Activated CD8-positive, alpha-beta memory T cell treated with anti-CD3 and anti-CD28 coated beads, Interleukin-2, amount 50 U/mL, for 1 hour (primary cell): Measurements from ENCODE around the gene SPOCK2.
A peak's percentile ranks its signal among the peaks of the same experiment; 100 is the strongest.

Experiments
- DNase-seq: peaks from one replicate; pipeline ENCODE4 v3.0.0-alpha.2; 2020; ENCODE audit errors: extremely low read depth

The SPOCK2 gene

DNA sequence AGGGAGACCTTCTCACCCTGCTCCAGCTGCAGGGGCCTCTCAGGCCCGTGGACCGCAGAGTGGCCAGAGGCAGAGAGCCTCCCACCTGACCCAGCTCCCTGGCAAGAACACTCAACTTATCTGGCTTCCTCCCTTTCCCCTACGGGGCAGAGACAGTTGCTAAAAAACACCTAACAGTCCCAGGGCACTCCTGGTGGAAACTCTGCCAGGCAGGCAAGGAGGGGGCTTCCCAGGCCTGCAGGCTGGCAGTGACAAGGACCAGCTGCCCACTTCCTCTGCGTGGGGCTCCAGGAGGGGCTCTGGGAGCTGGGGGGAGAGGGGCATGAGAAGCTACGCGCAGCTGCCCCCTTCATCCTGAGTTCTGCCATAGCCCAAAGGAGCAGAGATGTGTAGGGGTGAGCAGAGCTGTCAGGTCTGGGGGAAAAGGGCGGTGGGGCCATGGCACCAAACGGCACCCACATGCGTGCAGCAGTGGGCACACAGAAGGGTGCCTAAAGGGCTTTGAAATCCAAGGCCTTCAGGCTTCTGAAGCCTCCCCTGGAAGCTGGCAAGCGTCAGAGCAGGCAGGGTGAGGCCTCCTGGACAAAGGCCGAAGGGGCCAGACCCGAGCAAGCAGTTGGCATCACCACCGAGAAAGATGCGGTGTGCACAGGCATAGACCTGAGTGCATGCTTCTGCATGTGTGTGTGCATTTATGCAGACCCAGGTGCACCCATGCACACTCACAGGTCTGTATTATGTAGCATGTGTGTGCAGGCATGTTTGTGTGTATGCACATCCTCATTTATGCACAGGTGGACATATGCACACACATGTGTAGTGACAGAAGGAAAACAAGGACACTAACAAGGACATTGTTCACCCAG lies 14.4 kb downstream of the SPOCK2 start:
- DNase-seq = no peak

DNA sequence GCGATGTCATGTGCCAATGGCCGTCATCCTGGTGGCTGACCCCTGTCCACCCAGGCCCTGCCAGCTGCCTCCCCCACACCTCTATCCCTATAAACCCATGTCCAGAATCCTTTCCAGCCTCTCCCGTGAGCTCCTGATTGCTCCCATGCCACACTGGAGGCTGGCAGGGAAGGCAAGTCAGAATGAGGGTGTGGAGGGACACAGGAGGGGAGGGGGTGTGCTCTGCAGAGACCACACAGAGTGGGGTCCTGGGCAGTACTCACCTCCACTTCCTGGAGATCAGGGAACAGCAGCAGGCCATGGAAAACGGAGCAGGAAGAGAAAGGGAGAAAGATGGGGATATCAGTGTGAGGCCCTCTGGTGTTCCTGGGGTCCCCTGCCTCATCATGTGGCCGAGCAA lies 15.7 kb downstream of the SPOCK2 start:
- DNase-seq = no peak

DNA sequence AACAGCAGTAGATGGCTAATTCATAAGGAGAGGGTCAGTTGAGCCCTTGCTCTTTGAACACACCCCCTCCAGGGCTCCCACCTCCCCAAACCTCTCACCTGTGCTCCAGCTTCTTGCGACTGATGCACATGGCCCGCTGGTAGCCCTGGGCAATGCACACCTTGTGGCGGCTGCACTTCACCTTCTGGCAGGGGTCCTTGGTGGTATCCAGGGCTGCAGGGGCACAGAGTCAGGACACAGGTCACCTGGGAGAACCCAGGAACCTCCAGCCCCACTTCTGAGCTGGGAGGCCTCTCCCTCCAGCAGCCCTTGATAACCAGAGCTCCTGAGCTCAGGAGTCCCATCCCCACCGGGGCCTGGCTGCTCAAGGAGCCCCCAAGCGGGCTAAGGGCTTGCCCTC lies 16.3 kb downstream of the SPOCK2 start:
- no peak for DNase-seq

DNA sequence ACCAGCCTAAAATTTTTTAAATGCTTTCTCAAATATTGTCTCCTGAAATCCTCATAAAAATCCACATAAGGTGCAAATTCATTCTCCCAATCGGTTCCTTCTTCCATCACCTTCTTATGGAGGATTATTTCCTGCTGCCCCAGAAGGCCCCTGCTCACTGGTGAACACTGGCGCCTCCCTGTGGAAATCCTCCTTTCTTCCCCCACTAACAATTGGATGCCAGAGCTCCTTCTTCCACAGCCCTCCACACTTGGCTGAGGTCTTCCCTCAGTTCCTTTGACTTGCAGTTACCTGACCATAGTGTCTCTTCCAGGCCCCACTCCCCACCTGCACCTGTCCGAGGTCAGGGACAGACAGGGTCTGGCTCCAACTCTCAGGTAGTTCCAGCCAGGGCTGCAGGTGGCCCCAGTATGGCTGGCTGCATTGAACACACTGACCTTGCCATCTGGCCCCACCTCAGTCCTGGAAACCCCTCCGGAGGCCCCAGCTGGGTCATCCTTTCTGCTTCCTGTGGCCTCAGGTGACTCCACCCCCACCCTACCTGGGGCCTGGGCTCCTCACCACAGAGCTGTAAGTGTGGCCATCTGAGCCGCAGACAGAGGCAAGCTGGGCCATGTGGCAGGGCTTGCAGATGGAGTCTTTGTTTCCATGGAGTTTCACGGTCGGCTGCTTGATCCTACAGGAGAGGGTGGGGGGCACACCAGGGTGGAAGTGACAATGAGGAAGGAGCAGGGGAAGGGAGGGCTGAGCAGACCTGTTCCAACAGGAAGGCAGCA lies 18.4 kb downstream of the SPOCK2 start:
- DNase-seq = no peak

DNA sequence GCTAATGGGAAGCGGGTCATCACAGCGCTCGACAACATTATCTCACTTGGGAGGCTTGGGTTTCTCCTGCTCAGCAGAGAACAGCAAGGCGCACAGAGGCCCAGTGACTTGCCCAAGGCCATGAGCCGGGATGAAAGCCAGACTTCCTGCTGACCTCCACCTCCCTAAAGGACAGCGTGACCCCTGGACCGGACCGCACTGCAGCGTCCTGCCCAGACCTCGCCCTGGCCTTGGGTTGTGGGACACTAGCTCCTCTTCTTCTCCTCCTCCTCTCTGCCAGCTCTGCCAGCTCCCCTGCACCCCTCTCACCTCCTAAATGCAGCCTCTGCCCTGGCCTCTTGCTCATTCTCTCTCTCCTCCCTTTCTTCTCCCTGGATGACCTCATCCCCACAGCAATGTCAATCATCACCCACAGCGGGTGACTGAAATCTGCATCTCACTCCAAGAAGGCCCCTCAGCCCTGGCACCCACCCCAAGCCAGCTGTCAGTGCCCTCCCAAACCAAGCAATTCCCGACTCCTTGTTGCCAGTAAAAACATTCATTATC lies 19.4 kb downstream of the SPOCK2 start:
- no peak for DNase-seq

DNA sequence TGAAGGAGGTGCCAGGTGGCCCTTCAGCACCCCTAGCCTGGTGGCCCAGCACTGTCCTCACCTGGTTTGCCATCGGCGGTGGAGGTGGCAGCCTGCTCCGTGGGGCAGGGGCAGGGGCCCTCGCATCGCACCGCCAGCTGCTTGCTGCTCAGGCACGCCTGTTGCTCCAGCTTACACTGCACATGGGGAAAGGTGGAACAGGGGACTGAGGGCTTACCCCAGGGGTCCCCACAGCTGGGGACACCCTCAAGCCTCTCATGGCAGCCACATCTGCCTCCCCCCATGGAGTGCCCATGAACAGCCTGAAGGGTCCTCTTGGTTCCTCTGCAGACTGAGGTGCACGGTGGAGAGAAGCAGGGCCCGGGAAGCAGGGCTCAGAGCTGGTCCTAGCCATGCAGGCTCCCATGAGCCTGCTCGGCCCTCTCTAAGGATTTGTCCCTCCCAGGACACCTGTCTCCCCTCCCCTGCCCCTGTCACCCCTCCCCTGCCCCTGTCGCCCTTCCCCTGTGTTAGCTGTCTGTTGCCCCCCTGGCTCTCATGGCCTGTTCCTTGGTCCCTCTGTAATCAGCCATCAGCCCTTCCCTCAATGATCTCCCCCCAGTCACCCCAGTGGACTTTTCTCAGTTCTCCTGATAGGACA lies 20.1 kb downstream of the SPOCK2 start:
- no peak for DNase-seq

DNA sequence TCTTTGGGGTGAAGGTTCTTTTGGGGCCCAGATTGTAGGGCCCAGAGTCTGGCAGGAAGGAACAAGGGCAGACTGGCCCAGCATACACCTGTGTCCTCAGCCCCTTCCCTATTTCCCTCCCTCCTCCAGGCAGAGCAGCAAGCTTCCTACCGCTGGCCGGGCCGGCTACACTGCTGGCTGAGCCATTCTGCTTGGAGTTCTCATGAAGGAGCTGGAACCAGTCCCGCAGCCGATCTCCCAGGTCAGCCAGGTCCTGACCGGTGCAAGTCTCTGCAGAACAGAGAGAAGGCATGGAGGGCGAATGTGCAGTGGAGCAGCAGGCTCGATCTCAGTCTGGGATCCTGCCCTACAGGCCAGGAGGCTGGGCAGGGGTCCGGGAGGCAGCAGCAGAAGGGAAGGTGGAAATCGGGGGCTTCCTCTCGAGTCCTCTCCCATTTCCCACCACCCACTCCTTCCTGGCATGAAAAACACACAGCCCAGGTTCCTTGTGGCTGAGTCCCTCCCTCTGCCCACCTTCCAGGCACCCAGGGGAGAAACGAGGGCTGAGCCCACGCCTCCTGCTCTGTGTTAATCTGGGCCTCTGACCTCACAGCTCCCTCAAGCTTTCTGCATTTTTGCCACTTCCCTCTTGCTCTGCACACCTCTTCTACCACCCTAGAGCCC lies 20.8 kb downstream of the SPOCK2 start:
- DNase-seq = no peak

DNA sequence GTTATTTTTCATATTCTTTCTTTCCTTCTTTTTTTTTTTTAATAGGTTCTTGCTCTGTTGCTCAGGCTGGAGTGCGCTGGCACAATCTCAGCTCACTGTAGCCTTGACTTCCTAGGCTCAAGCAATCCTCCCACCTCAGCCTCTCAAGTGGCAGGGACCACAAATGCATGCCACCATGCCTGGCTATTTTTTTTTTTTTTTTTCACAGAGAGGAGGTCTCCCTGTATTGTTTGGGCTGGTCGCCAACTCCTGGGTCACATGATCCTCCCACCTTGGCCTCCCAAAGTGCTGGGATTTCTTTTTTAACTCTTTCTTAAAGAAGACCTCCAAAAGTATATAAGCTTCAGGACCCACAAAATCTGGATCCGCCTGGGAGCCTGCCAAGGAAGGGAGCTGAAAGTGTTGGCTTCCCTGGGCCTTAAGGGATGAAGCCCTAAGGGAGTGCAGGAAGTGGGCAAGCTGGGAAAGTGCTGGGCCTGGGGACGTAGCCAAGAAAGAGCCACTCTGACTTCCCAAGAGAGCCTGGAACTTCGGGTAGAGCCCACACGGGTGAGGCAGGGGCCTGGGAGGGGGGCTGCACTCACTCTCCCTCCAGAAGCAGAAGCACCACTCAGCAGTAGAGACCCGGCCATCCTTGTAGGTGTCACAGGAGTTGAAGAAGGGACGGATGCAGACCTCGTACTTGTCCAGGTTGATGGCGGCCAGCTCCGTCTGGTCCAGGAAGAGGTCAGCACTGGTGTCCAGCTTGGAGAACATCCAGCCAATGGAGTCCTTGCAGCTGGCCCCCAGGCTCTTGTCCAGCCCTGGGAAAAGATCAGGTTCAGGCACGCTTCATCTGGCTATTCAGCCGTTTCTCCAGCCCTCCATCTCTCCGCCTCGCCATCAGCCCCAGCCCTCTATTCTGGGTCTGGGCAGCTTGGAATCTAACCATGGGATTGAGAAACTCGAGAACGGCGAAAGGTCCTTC lies 21.8 kb downstream of the SPOCK2 start:
- DNase-seq = no peak

DNA sequence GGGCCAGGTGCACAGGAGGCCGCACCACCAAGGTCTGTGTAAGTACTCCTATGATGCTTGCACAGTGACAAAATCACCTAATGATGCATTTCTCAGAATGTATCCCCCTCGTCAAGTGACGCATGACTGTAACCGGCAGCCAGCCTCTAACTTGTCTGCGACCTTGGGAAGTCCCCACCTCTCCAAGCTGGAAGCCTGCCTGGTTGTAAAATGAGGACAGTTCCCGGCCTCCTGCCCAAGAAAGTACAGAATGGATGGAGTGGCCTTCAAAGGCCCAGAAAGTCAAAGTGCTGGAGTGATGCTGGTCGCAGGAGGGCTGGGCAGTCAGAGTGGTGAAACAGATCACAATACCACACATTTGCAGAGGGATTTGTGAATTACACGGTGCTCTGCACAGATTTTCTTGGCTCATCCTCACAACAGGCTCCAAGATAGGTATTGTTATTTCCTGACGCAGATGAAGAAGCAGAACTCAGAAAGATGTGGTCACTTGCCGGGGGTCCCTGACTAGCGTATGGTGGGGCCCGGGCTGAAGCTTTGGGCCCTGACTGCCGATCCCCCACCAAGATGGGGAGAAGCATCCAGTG lies 22.8 kb downstream of the SPOCK2 start:
- no peak for DNase-seq

DNA sequence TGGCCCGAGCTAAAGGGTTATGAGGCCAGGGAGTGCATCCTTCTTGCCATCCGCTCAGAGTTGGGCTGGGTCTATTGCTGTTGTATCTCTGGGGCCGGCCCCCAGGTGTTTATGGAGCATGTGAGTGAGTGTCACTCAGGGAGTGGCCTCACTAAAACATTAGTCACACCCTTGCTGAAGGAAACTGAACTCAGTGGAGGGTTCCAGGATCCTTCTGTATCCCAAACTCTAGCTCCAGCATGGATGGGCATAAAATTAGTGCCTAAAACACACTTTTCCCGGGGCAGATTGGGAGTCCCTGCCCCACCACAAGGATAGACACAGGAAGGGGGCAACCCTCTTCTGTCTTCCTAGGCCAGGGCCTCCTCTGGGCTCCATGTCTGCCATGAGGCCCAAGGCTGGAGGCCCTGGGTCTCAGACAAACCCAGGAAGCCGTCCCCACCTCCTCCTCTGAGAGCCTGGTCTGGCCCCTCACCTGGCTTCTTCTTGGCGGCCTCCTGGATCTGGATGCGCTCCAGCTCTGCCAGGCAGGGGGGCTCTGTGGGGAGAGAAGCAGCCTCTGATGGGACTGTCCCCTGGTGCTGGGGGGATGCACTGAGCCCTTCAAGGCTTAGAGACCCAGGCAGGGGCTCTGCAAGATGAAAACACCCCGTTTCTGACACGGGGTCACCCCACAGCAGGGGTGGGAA lies 24.5 kb downstream of the SPOCK2 start:
- DNase-seq = no peak

DNA sequence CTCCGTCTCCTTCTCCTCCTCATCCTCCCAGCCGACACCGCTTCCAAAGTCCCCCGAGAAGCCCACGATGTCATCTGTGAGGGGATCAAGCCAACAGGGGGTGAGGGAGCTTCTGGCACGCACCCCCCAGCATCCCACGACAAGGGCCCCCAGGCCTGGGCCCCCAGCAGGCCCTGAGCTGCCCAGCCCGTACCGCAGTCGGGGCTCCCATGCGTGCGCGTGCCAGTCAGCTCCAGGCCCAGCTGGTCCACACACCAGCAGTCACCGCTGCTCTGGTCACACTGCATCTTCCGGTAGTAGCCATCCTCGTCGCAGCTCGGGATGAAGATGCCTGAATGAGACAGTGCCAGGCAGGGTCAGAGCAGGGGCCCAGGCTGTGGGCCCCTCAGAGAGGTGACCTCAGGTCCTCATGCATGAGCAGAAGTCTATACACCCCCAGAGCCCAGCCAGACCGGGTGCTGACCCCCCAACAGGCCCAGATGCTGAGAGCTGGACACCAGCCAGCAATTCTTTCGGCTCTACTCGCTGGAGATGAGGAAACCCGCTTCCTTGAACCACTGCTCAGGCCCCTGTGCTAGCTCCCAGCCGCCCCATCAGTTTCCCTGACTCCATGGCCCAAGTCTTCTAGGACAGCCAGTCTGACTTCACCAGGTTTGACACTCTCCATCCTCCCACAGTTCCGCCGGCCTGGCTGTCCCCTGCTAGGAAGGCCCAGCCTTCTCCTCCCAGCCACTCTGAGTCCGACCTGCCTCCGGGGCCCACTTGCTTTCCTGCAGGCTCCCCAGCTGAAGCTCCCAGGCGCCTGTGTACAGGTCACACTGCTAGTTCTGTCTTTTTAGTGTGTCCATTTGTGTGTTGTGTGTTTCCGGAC lies 25.3 kb downstream of the SPOCK2 start:
- DNase-seq = no peak

DNA sequence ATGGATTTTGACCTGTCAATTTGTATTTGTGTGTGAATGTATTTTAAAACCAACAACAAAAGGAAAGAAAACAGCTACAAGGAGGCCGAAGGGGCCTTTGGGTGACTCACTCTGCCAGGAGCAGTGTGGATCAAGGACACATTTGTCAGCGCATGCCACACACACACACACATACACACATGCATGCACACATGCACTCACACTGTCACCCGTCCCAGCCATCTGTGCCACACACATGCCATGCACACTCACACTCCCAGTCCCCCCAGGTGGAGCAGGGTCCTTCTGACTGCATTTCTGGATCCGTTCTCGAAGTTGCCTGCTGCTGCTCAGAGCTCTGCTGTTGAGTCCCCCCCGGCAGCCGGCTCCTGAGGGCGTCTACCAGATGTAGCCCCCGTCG lies 26.0 kb downstream of the SPOCK2 start:
- no peak for DNase-seq

DNA sequence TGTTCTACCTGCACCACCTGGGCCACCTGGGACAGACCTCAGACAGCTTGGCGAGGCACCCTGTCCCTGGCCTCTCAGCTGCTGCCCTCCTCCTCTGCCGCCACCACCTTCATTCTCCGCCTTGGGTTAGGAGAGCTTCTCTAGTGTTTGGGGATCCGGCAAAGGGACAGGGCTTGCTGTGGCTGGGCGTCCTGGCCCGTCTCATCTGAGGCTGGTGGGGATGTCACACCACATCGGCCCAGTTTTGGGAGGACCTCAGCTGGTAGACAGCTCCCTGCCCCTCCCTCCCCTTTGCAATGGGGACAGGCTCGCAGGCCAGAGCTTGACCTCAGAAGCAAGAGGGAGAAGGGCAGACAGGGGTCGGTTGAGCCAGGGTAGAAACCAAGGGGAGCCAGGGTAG lies 26.4 kb downstream of the SPOCK2 start:
- DNase-seq = no peak

DNA sequence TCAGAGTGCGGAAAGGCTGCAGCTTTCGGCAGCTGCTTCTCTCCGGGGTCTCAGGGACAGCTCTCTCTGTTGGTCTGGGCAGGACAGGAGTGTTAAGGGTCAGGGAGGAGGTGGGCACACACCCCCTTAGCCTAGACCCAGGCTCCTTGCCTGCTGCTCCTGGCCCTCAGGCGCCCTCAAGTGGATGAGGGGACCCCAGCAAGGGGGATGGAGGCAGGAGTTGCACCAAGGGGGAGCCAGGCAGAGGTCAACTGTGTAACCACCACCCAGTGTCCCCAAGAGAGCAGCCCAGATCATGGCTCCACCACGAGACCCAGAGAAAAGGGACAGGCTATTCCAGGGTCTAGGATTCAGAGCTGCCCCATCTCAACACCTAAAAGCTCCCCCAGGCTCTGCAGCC lies 26.9 kb downstream of the SPOCK2 start:
- no peak for DNase-seq

DNA sequence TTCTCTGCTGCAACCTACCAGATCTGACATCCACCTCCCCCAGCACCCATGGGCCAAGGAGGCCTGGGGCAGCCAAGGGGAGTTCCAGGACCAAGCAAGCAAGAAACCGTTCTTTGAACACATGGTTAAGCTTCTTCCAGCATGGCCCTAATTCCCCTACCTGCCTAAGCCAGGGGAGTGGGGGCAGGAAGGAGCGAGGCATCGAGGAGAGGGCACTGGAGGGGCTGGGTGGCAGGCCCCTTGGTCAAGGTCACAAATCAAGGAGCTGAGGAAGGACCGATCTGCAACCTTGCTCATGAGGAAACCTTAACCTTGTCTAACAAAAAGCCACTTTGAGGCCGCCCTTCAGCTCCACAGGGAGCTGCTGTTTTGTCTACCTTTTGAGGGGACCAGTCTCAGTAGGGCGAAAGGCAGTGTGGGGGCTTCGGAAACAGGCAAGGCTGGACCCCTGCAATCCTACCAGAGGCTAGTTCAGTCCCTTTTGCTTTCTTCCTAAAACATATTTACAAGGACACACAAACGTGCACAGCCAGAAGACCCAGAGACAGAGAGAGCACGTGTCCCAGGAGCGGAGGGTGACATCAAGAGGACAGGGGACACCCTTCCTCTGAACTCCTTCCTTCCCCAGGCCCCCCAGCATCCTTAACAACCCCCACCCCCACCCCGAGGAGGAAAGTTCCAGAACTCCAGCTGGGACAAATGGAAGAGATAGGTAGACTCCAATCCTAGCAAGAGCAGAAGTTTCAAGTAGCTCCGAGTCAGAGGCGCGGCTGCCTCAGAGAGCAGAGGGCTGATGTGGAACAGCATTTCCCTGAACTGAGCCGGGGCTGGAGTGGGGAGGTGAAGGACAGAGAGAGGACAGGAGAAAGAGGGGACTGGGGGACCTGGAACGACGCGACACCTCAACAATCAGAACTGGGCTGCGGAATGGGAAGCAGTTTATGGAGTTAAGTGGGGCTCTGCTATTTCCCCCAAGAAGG lies 28.2 kb downstream of the SPOCK2 start:
- no peak for DNase-seq

DNA sequence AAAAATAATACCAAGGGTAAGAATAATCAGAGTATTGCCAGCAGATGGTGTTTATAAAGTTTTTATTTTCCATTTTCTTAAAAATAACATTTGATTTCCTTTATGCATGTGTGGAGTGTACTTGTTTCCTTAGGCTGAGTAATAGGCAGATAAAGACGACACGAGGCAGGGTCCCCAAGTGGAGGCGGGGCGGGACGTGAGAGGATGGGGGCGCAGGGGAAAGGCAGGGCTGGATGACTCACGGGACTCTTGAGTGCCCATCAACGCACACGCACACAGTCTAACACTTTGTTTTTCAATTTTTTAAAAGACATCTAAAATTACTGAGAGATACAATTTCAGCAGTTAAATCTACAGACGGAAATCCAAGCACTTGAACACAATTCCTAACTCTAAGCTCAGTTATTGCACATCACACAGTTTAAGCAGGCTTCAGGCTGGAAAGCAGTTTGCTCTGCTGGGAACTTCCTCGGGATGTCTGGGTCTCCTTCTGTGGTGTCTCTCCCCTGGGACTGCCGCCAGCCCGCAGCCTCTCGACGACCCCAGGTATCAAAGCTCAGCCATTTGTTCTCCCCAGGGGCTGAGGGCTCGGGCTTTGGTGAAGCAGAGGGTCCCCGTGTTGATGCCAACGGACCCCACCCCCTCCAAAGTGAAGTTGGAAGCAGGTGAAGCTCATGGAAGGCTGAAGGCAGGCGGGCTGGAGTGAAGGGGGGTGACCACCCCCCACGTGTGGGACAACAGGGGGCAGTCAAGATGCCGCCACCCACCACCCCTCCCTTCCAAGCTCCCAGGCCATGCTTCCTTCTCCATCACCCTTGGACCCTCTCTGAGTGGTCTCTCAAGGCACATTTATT lies 29.1 kb downstream of the SPOCK2 start:
- DNase-seq = peak; percentile 47
